Skin of body (tissue), 2 donors: ENCODE results near the gene SYT6. TPM values are rescaled to one million over a fixed set of nuclear protein-coding genes. Genes with fewer than 3 reads are reported as not detected.
A peak's percentile ranks its signal among the peaks of the same experiment; 100 is the strongest.

Experiments
- DNase-seq: peaks from one replicate; lab custom pipeline; 2025; lab: John Stamatoyannopoulos, UW
- total RNA-seq: library from RNA; depleted of rRNA; stranded (reverse); fragments of >200 nt; gene quantifications from one replicate; pipeline ENCODE4 v1.2.3, GENCODE V29; 2014

SYT6 gene
- total RNA-seq, 1 donor from 2014 or later = 0.10 TPM

- DNase-seq = no peak
These were observed 1.3 kb upstream of the SYT6 start for GRCh38 chr1:114154963-114155322.

GRCh38 chr1:114154146-114154962 is 685 bp upstream of the SYT6 start:
- peak; percentile 2 for DNase-seq

GRCh38 chr1:114152508-114153260 is 985 bp downstream of the SYT6 start:
- DNase-seq = peak; percentile 1

- DNase-seq = no peak
These were observed 1.6 kb downstream of the SYT6 start for GRCh38 chr1:114152089-114152507.

GRCh38 chr1:114150016-114150415 is 3.7 kb downstream of the SYT6 start:
- DNase-seq = no peak

- DNase-seq = no peak
These were observed 4.5 kb downstream of the SYT6 start for GRCh38 chr1:114149211-114149610.

- no peak for DNase-seq
These were observed 8.0 kb downstream of the SYT6 start for GRCh38 chr1:114145504-114146151.

GRCh38 chr1:114144016-114144415 is 9.7 kb downstream of the SYT6 start:
- no peak for DNase-seq

- no peak for DNase-seq
These were observed 14.1 kb downstream of the SYT6 start for GRCh38 chr1:114139540-114139939.

- DNase-seq = no peak
These were observed 16.2 kb downstream of the SYT6 start for GRCh38 chr1:114137497-114137896.

- DNase-seq = no peak
These were observed 17.9 kb downstream of the SYT6 start for GRCh38 chr1:114135786-114136185.

- DNase-seq = no peak
These were observed 19.2 kb downstream of the SYT6 start for GRCh38 chr1:114134518-114134917.

- no peak for DNase-seq
These were observed 20.5 kb downstream of the SYT6 start for GRCh38 chr1:114133129-114133528.

GRCh38 chr1:114131526-114132220 is 22.0 kb downstream of the SYT6 start:
- no peak for DNase-seq

GRCh38 chr1:114130846-114131525 is 22.7 kb downstream of the SYT6 start:
- DNase-seq = no peak

- DNase-seq = no peak
These were observed 23.5 kb downstream of the SYT6 start for GRCh38 chr1:114130213-114130612.

GRCh38 chr1:114128293-114128692 is 25.4 kb downstream of the SYT6 start:
- DNase-seq = no peak

- no peak for DNase-seq
These were observed 27.2 kb downstream of the SYT6 start for GRCh38 chr1:114126261-114127095.

- DNase-seq = no peak
These were observed 29.0 kb downstream of the SYT6 start for GRCh38 chr1:114124644-114125043.

- no peak for DNase-seq
These were observed 30.6 kb downstream of the SYT6 start for GRCh38 chr1:114122941-114123618.
